GM23248 (cell line): ENCODE data around the gene ECI2. TPM values are rescaled to one million over a fixed set of nuclear protein-coding genes. Genes with fewer than 3 reads are reported as not detected.

ENCODE experiments used
- DNase-seq: peaks from one replicate; pipeline ENCODE4 v3.0.0-alpha.2; 2015
- H2AFZ ChIP-seq: fragments of 200-600 bp; sonication (generic); 2 replicates; pipeline ENCODE4 v1.6.1; 2016; ENCODE audit warnings: antibody characterized with exemption
- H3F3A ChIP-seq: fragments of 200-600 bp; sonication (generic); 2 replicates; pipeline ENCODE4 v1.6.1; 2016; ENCODE audit warnings: mild to moderate bottlenecking, antibody characterized with exemption, mixed run types; ENCODE audit not compliant: insufficient read depth
- H3K27ac ChIP-seq: fragments of 200-600 bp; sonication (generic); 2 replicates; pipeline ENCODE4 v1.5.1; 2016; ENCODE audit warnings: mild to moderate bottlenecking
- H3K27me3 ChIP-seq: fragments of 200-600 bp; sonication (generic); replicated peaks from 2 replicates; pipeline ENCODE4 v1.6.1; 2016; ENCODE audit warnings: mild to moderate bottlenecking; ENCODE audit not compliant: insufficient read depth
- H3K36me3 ChIP-seq: fragments of 200-600 bp; sonication (generic); 2 replicates; pipeline ENCODE4 v1.6.1; 2016; ENCODE audit warnings: low read depth, mild to moderate bottlenecking
- H3K4me1 ChIP-seq: fragments of 200-600 bp; sonication (generic); 2 replicates; pipeline ENCODE4 v1.6.1; 2016; ENCODE audit warnings: mild to moderate bottlenecking; ENCODE audit not compliant: insufficient read depth
- H3K4me2 ChIP-seq: fragments of 200-600 bp; sonication (generic); one replicate; pipeline ENCODE4 v1.6.1; 2016; ENCODE audit warnings: mild to moderate bottlenecking; ENCODE audit not compliant: unreplicated experiment
- H3K4me3 ChIP-seq: fragments of 200-600 bp; sonication (generic); 2 replicates; pipeline ENCODE4 v1.5.1; 2016; ENCODE audit warnings: mild to moderate bottlenecking
- H3K79me2 ChIP-seq: fragments of 200-600 bp; sonication (generic); 2 replicates; pipeline ENCODE4 v1.6.1; 2016; ENCODE audit warnings: mild to moderate bottlenecking; ENCODE audit not compliant: insufficient read depth
- H3K9ac ChIP-seq: fragments of 200-600 bp; sonication (generic); 2 replicates; pipeline ENCODE4 v1.6.1; 2016; ENCODE audit warnings: mild to moderate bottlenecking
- H3K9me2 ChIP-seq: fragments of 200-600 bp; sonication (generic); 2 replicates; pipeline ENCODE4 v1.6.1; 2016; ENCODE audit warnings: mixed run types, mild to moderate bottlenecking, moderate library complexity; ENCODE audit not compliant: insufficient read depth
- H3K9me3 ChIP-seq: fragments of 200-600 bp; sonication (generic); one replicate; pipeline ENCODE4 v1.6.1; 2017; ENCODE audit warnings: low read depth
- H4K20me1 ChIP-seq: fragments of 200-600 bp; sonication (generic); 2 replicates; pipeline ENCODE4 v1.6.0; 2016; ENCODE audit not compliant: insufficient read depth
- EZH2 ChIP-seq: fragments of 200-600 bp; sonication (generic); IDR thresholded peaks from 2 replicates; pipeline ENCODE4 v1.6.1; 2018; ENCODE audit warnings: antibody characterized with exemption, mild to moderate bottlenecking; ENCODE audit not compliant: insufficient read depth, poor library complexity, severe bottlenecking
- EZH2phosphoT487 ChIP-seq: fragments of 200-600 bp; sonication (generic); IDR thresholded peaks from 2 replicates; pipeline ENCODE4 v1.6.1; 2018; ENCODE audit warnings: antibody characterized with exemption, moderate library complexity, mild to moderate bottlenecking, low read depth; ENCODE audit not compliant: insufficient read depth
- WGBS, 2 experiments: methylation state at CpG; one replicate each; pipeline ENCODE4 v1.1.6; 2015 to 2017; ENCODE audit warnings: low lambda C conversion rate in 2 of 2, low coverage in 1 of 2; ENCODE audit errors: missing lambda C conversion rate in 2 of 2; 5-methylcytosine and 5-hydroxymethylcytosine counted together
- in situ Hi-C: fragments of 300-500 bp; cut with MboI; formaldehyde crosslinking; loops from 2 replicates; pipeline ENCODE4 v1.15.0; 2020
- polyA plus RNA-seq: library from polyadenylated mRNA; unstranded; fragments of >200 nt; fragmentation: Nextera tagmentation; extraction: Ambion mirVana; gene quantifications from 2 replicates; pipeline ENCODE4 v1.2.1, GENCODE V29; 2016
- total RNA-seq: library from RNA; depleted of rRNA; stranded (reverse); fragments of >200 nt; shearing (Covaris generic); gene quantifications from 2 replicates; pipeline ENCODE4 v1.2.3, GENCODE V29; 2014

The ECI2 gene
- total and polyA plus RNA-seq, 2 experiments from 2014 or later = 116 to 134 TPM

- 0 out of 2 replicates have a peak overlapping the region, but pooled peaks have one; percentile 30 for H2AFZ ChIP-seq
- in situ Hi-C loops = no loop called here
Measured at GRCh38 chr6:4157506-4157905, 22.1 kb upstream of the ECI2 start.

GRCh38 chr6:4155848-4156466 lies 20.6 kb upstream of the ECI2 start:
- DNase-seq = peak; percentile 90
- no peak overlapping the region for H3K4me2 ChIP-seq

More at GRCh38 chr6:4157506-4157905, 22.1 kb upstream of the ECI2 start:
- no peak overlapping the region for H3K27ac ChIP-seq
- H3F3A ChIP-seq = no peaks in the 10 kb centered on the region
- TF ChIP-seq EZH2 (no peak), EZH2phosphoT487 (no peak)
- H3K9me2 ChIP-seq = no peaks in the 10 kb centered on the region
- DNase-seq = no peak
- no peak overlapping the region for H3K4me3 ChIP-seq
- no peaks in the 10 kb centered on the region for H3K27me3 ChIP-seq
- WGBS, 2 experiments = 38 to 48% methylated on average over 12 of the region's 12 CpGs
- no peaks in the 10 kb centered on the region for H4K20me1 ChIP-seq
- no peak overlapping the region for H3K9ac ChIP-seq
- no peaks in the 10 kb centered on the region for H3K36me3 ChIP-seq
- no peak overlapping the region for H3K4me2 ChIP-seq
- no peaks in the 10 kb centered on the region for H3K9me3 ChIP-seq
- H3K79me2 ChIP-seq = no peaks in the 10 kb centered on the region
- H3K4me1 ChIP-seq = no peaks in the 10 kb centered on the region

DNA sequence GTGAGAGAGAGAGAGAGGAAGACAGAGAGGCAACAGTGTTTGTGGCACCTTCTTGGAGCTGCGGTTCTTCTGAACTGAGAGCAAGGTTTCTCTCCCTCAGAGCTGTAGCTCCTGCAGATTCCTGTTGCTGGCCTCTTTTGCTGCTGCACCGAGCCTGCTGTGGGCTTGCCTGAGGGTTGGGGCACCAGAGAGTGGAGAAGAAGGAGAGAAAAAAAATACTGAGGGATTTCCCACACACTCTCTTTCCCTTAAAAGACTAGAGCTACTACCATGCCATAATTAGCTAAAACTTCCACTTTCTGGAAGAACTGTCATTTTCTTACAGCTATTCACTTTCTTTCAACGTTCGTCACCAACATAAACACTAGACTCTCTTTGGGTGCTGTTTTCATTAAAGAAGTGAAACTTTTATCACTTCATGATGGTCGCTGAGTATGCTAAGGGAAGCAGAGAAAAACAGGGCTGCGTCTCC lies 18.2 kb upstream of the ECI2 start:
- H3K79me2 ChIP-seq = no peaks in the 10 kb centered on the region
- H3K4me2 ChIP-seq = no peak overlapping the region
- no peak for DNase-seq
- no peaks in the 10 kb centered on the region for H4K20me1 ChIP-seq
- H3K36me3 ChIP-seq = no peaks in the 10 kb centered on the region
- no peaks in the 10 kb centered on the region for H3K27me3 ChIP-seq
- in situ Hi-C loops = no loop called here
- no peak overlapping the region for H2AFZ ChIP-seq
- H3F3A ChIP-seq = no peaks in the 10 kb centered on the region
- WGBS, 2 experiments = 93 to 99% methylated on average over 6 of the region's 6 CpGs
- H3K9me3 ChIP-seq = no peaks in the 10 kb centered on the region
- no peaks in the 10 kb centered on the region for H3K9me2 ChIP-seq
- H3K9ac ChIP-seq = no peak overlapping the region
- no peak for TF ChIP-seq EZH2phosphoT487
- no peak overlapping the region for H3K27ac ChIP-seq
- no peaks in the 10 kb centered on the region for H3K4me1 ChIP-seq
- H3K4me3 ChIP-seq = no peak overlapping the region

More at GRCh38 chr6:4155848-4156466, 20.6 kb upstream of the ECI2 start:
- Histone ChIP-seq H3K9me2 (no peaks in the 10 kb centered on the region), H3F3A (no peaks in the 10 kb centered on the region), H3K27me3 (no peaks in the 10 kb centered on the region), H4K20me1 (no peaks in the 10 kb centered on the region), H2AFZ (peak overlapping the region; percentile 44), H3K4me1 (no peaks in the 10 kb centered on the region), H3K9me3 (no peaks in the 10 kb centered on the region), H3K27ac (no peak overlapping the region), H3K36me3 (no peaks in the 10 kb centered on the region), H3K4me3 (no peak overlapping the region), H3K9ac (no peak overlapping the region), H3K79me2 (no peaks in the 10 kb centered on the region)
- in situ Hi-C loops = no loop called here
- 1 to 2% methylated on average over 6 of the region's 6 CpGs for WGBS, 2 experiments
- TF ChIP-seq EZH2phosphoT487 = no peak
- no peak for TF ChIP-seq EZH2

- no peaks in the 10 kb centered on the region for H3F3A ChIP-seq
- H3K27ac ChIP-seq = no peak overlapping the region
- H3K9me3 ChIP-seq = no peaks in the 10 kb centered on the region
- no peak overlapping the region for H2AFZ ChIP-seq
- H3K4me2 ChIP-seq = no peak overlapping the region
- no peaks in the 10 kb centered on the region for H3K9me2 ChIP-seq
- in situ Hi-C loops = no loop called here
- H3K36me3 ChIP-seq = no peaks in the 10 kb centered on the region
- no peaks in the 10 kb centered on the region for H4K20me1 ChIP-seq
- H3K79me2 ChIP-seq = no peaks in the 10 kb centered on the region
- no peak overlapping the region for H3K9ac ChIP-seq
- no peak for TF ChIP-seq EZH2phosphoT487
- no peak for TF ChIP-seq EZH2
- no peak for DNase-seq
- H3K4me3 ChIP-seq = no peak overlapping the region
- no peaks in the 10 kb centered on the region for H3K4me1 ChIP-seq
- no peaks in the 10 kb centered on the region for H3K27me3 ChIP-seq
- WGBS, 2 experiments = 75 to 89% methylated on average over 2 of the region's 2 CpGs
Measured at GRCh38 chr6:4145083-4145482, 9.7 kb upstream of the ECI2 start.
